ENCODE results near the gene NDUFAF4. TPM values are rescaled to one million over a fixed set of nuclear protein-coding genes. Genes with fewer than 3 reads are reported as not detected.

Gene NDUFAF4
- total RNA-seq, 1 experiment from 2014 or later = 69.3 TPM

Other genes with a start within 250 kb of the NDUFAF4 start
- 2.2 and 2.4 TPM in 2 replicates for gene GPR63, start 60.4 kb downstream of the NDUFAF4 start, total RNA-seq (2014; rRNA removed; shearing (Covaris generic))
- gene KLHL32, start 26.8 kb upstream of the NDUFAF4 start, total RNA-seq (2014; rRNA removed; shearing (Covaris generic)) = 0.10 and 0.37 TPM in 2 replicates